Stimulated activated CD4-positive, alpha-beta T cell treated with anti-CD3 and anti-CD28 coated beads, Interleukin-1b, Interleukin-23, amount 100 ng/mL, for 24 hours (primary cell): ENCODE results near the gene SEC22A.

ENCODE experiments used
- DNase-seq, 4 experiments: peaks; one replicate each; pipeline ENCODE4 v3.0.0-alpha.2; 2020; ENCODE audit warnings: low read depth in 4 of 4, low spot score in 1 of 4

The SEC22A gene

DNA sequence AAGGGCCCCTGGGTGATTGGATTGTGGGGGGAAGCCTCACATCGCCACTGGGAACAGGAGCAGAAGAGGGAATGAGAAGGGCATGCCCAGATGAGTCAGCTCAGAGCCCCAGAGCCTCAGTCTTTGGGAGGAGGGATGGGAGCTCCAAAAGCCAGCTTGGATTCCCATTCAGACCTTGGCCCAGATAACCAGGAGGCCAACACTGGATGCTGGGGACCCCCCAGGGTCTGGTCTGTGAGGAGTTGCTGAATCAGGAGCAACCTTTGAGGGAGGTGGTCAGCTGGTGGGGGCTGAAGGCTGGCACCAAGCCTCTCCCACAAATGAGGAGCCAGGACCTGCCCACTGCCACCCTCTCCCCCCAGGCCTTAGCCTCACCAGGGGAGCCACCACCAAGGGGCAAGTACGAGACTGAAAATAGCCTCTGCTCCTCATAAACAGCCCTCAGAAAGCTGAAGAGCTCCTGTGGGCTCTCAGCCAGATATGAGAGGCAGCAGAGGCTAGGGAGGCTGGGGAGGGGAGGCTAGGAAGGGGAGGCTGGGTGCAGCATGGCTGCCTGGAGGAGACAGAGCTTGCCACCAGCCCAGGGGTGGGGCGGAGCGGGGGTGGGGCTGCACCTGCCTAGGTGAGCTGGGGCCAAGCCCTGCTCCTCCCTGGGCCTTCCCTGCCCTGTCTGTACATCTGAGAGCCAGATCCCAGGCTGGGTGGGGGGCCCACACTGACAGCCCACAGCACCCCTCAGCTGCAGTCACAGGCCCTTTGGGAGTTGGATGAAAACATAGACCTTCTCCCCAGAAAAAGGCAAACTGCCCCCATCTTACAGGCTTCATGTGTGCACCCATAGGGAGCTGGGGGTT is 99.8 kb downstream of the SEC22A start:
- no peak for DNase-seq

DNA sequence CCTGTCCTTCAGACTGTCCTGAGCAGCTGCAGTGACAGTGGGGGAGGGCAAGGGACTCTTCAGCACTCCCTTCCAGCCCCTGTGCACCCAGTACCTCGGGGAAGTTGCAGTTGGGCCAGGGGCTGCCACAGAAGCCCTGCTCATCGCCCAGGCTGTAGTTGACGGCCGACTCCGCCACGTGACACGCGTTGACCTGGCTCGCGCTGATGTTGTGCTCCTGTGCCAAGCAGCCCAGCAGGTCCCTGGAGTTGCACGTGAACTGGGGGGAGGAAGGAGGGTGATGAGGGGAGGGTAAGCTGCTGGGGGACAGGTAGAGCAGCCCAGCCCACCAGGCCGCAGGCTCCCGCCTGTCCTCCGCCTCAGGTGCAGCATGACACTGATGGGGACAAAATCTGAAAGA is 101.2 kb downstream of the SEC22A start:
- DNase-seq = no peak

DNA sequence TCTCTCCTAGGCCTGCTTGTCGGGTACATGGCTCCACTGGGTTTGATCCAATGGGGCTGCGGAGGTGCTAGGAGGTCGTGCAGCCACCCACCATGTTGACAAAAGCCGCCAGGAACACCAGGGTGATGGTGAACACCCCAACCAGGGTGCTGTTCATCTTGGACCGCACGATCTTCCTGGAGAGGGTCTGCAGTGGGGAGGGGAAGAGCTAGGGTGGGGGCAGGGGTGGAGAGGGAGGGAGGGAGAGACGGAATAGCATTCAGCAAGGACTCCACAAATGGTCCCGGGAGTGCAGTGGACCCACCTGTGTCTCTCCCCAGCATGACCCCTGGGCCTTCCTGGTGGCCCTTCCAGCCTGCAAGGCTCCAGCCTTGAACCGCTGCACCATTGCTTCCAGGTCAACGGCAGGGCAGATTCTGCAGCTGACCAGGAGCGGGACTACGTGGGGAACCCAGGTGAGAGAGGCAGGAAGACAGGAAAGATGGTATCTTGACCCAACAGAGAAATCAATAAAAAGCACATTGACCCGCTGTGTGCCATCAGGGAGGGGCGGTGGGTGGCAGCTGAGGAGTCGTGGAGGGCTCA is 102.3 kb downstream of the SEC22A start:
- DNase-seq = no peak

DNA sequence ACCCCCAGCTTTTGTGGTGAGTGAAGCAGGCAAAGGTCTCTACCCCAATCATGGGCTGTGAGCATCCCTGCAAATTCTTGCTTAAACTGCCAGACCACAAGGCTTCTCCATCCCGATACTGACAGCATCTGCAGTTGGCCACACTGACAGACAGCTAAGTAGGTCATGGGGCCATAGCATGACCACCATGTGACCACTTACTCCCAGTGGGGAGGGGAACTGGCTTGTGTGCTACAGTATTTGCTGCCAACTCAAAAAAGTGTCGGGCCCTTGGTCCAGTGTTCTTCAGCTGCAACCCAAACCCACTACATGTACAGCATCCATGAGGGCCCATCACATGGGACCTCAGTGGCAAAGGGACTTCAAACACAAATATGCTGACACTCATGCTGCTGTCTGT is 103.4 kb downstream of the SEC22A start:
- no peak for DNase-seq

DNA sequence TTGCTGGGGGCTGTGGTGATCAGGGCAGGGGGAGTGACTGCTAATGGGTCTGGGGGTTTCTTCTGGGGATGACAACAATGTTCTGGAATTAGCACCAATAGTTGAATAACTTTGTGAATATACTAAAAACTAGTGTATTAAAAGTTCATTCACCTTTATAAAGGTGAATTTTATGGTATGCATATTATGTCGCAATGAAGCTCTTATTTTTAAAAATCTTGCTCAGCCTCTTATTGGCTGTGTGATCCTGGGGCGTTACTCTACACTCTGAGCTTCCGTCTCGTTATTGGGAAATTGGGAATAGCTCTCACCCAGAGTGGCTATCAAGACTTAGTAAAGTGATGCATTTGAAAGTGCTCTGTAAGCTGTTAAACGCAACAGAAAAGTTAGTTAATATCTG is 105.3 kb downstream of the SEC22A start:
- no peak for DNase-seq

DNA sequence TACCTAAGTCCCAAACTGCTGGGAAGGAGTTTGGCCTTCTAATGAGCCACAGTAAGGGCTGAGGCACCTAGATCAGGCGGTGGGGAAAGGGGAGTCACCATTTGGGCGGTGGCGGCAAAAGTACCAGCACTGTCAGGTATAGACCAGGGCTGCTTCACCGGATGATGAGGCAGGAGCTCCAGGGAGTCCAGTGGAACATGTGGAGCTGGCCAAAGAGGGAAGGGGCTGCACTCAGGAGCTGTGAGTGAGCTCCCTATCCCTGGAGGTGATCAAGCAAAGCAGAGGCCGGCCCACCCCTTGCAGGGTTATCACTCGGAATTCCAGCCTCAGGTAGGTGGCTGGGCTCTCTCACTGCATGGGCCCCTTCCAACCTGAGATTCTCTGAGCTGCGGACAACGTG is 108.4 kb downstream of the SEC22A start:
- no peak for DNase-seq

DNA sequence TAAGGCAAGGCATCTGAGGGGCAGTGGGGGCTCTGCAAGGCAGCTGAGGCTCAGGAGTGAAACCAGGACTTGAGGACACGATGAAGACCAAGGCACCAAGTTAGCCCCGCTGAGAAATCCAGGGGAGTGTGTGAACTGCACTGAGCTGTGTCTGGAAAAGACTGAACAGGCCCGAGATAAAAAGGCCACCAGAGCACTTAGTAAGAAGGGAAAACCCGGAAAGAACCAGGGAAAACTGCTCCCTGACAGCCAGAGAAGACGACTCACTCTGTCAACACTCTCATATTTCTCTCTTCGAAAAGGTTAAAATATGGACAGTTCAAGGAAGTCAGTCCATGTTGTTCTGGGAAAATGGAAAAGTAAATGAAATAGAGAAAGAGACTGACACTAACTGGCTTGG is 109.0 kb downstream of the SEC22A start:
- no peak for DNase-seq

DNA sequence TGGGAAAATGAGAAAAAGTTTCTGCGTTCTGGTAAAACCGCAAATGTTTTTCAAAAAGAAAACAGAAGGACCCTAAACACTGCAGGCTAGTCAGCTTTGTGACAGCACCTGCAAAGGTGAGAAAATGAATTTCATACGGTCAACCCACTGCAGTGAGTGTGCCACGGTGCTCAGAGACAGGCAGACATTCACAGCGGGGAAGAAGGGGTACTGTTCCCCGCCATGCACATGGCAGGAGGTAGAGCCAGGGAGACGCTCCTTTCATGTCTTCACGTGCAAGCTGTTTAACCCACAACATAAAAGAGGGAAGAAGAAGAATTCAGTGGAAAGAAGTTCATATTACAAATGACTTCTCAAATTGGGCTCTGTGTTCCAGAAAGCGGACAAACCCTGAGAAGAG is 109.5 kb downstream of the SEC22A start:
- DNase-seq = no peak

DNA sequence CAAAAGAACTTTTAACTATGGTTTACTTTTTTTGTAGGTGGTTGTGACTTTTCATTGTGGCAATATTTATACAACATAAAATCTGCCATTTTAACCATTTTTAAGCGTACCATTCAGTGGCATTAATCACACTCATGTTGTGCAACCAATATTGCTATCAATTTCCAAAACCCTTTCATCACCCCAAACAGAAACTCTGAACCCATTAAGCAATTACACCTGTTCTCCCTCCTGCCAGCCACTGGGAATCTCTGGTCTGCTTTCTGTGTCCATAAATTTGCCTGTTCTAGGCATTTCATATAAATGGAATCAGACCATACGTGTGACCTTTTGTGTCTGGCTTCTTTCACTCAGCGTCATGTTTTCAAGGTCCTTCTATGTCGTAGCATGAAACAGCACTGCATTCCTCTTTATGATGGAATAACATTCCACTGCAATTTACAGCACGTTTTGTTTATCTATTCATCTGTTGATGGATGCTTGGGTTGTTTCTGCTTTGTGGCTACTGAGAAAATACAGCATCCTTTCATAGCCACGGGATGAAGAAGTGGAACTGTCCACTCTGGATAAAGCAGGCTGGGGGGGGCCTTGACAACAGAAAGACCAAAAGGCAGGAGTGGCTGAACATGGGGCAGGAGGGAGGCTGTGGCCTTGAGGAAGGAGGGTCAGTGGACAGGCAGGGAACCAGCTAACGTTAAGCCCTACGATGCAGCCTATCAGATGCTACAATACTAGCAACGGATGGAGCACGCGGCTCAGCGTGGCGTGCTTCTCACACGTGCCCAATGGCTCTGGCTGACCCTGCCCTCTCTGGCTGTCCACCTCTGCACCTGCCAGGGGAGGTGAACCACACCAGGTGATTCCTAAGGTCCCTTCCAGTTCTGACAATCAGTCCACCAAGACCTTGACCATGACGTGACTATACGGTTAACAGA is 110.9 kb downstream of the SEC22A start:
- no peak for DNase-seq

DNA sequence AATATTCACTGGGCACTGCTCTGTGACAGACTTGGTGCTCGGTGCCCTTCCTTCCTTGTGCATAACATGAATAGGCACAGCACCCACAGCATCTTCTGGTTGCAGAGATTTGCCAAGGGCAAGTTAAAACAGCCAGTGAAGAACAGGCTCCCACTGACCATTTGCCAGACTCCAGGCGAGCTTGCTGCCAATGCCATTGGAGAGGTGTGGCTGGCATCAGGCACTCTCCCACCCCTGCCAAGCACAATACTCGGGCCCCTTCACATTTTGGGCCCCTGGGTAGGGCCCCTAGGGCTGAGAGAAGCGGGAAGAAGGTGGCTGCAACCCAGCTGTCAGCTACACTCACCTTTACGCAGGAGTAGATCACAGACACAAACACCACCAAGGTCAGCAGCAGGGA is 112.1 kb downstream of the SEC22A start:
- DNase-seq = no peak

DNA sequence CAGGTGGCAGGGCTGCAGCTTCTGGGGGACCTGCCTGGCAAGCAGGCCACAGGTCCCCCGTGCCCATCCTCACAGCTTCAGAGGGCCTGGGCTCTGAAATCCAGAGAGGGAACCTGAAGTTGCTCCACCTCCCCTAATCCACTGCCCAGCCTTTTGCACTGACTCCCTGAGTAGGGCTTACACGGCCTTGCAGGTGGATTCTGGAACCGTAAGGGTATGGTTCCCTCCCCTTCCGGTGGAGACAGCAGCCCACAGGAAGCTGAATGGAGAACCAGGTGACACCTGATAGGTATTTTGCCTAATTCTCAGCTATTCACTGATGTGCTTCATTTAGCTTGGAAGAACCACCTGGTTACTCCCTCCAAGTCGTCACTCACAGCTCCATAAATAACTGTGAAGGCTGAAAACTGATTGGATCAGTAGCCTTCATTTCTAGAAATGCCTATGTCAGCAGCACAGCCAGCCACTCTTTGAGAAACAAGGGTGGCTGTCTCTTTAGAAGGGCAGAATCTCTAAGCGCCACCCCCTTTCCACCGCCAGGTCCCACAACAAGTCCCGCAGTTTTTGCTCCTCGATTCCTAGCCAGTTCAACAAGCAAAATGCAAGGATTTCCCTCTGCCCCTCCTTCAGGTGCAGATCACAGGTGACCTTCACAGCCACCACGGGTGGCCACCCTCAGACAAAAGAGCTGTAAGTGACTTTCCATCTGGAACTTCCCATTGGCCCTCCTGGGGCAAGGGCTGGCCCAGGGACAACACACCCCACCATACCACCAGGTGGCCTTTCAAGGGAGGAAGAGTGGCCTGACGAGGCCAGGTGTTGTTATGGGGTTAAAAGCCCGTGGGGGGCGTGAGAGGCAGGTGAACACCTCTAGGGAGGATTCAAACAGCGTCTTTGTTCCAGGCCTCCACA is 112.9 kb downstream of the SEC22A start:
- DNase-seq = no peak

DNA sequence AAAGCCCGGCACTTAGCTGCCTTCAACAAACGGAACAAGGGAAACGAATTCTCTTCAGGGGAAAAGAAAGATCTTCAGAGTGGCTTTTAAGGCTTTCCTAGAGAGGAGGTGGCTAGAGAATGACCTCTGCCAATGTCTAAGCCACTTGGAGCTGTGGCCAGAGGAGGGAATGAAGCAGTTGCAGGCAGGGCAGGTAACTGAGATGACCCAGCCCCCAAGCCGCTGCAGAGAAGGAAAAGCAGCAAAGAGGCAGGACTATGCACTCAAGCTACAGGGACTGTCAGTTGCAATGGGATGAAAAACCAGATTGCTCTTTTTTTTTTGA is 113.5 kb downstream of the SEC22A start:
- DNase-seq = no peak

DNA sequence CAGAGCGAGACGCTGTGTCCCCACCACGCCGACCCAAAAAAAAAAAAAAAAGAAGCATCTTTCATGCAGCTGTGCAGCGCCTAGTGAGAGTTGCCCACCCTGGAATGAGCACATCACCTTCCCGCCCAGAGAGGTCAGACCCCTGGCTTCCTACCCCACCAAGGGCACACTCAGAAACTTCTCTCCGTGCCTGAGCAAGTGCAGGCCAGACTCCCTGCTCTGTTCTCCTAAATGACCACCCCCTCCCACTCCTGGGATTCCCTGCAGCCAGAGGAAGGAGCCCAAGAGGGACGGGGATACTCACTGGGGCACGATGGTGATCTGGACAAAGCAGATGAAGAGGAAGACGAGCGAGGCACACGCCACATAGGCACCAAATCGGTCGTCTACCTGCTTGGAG is 116.0 kb downstream of the SEC22A start:
- DNase-seq = no peak

DNA sequence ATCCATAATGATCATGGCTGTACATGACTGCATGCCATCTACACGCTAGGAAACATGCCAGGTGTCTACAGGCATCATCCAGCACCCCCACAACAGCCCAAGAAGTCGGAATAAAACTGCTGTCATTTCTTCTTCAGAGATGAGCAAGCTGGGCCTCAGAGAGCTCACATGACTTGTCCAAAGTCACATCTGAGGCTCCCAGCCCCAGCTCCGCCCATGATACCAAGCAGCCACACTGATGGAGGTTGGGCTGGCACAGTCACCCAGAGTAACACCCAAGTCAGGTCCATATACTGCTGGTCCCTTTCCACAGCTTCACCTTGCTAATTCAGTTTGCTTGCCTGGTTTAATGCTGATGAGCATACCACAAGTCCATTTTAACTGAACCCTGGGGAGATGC is 116.6 kb downstream of the SEC22A start:
- DNase-seq = no peak

DNA sequence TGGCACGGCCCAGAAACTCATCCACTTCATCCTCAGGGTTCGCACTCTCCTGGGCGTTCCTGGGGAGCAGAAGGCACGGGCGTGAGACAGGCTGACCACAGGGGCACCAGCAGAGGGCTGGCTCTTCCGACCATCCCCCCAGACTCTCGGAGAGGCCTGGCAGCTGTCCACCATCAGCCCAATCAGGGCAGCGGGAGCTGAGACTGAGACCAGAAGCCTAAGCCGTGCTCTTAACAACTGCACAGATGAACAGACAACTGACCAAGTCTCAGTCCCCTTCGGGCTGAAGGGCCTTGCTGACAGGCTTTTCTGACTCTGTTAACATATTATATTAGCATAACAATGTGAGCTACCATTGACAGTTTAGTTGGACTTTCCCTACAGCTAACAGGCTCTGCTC is 118.0 kb downstream of the SEC22A start:
- no peak for DNase-seq

DNA sequence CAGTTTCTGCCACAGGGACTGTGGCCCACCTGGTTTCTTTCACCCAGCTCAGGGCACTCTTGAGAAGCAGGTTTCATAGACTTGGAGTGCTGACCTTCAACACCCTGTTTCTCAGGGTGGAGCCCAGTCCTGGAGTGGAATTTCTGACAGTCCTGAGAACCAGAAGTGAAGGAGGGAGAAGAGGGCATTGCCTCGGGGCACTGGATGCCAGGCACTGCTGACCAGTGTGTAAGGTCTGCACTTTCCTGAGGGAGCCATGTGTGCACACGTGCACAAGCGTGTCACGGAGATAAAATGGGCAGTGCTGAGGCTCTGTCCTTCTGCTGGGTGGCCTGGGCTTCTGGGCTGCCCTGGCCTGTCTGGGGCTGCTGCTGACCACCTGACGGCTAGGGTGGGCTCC is 118.5 kb downstream of the SEC22A start:
- DNase-seq = no peak

DNA sequence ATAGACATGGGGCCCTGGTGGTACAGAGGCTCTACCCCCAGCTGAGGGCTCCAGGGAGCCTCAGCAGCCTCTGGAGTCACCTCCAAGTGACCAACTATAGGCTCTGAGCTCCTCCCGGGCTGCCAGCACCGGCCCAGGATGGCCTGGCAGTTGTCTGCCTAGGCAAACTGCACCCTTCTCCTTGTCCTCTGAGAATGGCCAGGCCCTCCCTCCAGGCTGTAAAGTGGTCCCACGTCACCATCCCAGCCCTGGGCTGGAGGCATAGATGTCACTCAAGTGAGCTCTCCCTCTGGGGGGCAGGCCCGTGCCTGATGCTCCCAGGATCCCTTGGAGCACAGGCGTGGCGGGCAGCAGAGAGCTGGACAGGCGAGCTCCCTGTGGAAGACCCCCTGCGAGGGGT is 120.1 kb downstream of the SEC22A start:
- no peak for DNase-seq

DNA sequence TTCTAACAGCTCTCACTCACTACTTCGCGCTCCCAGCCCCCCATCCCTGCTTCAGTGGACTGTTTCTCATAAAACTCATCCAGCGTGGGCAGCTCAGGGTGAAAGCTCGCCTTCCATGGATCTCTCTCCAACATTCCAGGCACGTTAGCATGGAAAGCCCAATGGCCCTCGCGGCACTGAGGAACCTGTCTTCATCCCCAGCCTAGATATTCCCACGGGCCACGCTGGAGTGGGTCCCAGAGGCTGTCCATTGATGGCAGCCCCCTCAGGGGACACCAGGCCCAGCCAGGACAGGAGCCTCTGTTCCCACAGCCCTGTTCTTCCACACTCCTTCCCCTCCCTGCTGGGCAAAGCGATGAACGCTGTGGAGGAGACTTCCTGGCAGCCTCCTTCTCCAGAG is 121.1 kb downstream of the SEC22A start:
- DNase-seq = no peak
